Measurements from ENCODE around the gene SLC2A10.

DNA sequence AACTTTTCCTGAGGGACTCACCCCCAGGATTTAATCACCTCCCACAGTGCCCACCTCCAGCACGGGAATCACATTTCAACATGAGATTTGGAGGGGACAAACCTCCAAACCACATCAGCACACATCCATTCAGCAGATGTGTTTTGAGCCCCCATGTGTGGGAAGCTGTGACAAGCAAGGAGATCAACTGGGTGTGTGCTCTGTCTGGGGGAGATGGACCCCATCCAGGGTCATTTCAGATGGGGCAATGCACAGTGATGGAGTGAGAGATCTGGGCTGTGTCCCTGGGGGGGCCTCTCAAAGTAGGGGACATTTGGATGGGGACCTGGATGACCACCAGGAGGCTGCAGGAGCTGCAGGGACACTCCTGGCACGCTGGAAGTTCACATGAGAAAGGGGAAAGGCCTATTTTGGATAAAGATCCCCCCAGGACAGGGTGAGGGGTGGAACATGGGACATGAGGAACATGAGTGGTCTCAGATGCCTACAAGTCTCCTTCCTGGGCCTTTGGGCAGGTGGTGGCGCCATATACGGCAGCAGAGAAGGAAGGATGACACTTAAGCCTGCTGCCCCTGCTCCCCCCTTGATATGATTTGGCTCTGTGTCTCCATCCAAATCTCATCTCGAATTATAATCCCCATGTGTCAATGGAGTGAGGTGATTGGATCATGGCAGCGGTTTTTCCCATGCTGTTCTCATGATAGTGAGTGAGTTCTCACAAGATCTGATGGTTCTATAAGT, 49.6 kb downstream of the SLC2A10 start:
- TF ChIP-seq SIN3A (IDR thresholded peaks at IDR 0.05; ENCODE audit: borderline replicate concordance, insufficient read depth, low read depth, low read length) (no peak), TCF7L2 (IDR thresholded peaks at IDR 0.05; ENCODE audit: low read depth, low read length) (no peak)
- TF ChIP-seq, protein P1, sequence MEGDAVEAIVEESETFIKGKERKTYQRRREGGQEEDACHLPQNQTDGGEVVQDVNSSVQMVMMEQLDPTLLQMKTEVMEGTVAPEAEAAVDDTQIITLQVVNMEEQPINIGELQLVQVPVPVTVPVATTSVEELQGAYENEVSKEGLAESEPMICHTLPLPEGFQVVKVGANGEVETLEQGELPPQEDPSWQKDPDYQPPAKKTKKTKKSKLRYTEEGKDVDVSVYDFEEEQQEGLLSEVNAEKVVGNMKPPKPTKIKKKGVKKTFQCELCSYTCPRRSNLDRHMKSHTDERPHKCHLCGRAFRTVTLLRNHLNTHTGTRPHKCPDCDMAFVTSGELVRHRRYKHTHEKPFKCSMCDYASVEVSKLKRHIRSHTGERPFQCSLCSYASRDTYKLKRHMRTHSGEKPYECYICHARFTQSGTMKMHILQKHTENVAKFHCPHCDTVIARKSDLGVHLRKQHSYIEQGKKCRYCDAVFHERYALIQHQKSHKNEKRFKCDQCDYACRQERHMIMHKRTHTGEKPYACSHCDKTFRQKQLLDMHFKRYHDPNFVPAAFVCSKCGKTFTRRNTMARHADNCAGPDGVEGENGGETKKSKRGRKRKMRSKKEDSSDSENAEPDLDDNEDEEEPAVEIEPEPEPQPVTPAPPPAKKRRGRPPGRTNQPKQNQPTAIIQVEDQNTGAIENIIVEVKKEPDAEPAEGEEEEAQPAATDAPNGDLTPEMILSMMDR (IDR thresholded peaks at IDR 0.05), result no peak; the same call in none of the 2 replicates

Measured in Panc1 (cell line).